Trophoblast cell (in vitro differentiated cells and primary cell): Measurements from ENCODE around the gene SLC19A1.
A peak's percentile ranks its signal among the peaks of the same experiment; 100 is the strongest.

Experiments
- DNase-seq, 2 donors: peaks; one replicate each; pipeline ENCODE4 v3.0.0-alpha.2; 2016
- H2AFZ ChIP-seq: 2 replicates; pipeline ENCODE4 v1.6.1; 2013; ENCODE audit warnings: low read length, moderate library complexity, mild to moderate bottlenecking; ENCODE audit not compliant: insufficient read depth, poor library complexity
- H2AK5ac ChIP-seq: 2 replicates; pipeline ENCODE4 v1.6.1; 2013; ENCODE audit warnings: mild to moderate bottlenecking, low read length
- H2BK120ac ChIP-seq: 2 replicates; pipeline ENCODE4 v1.6.1; 2013; ENCODE audit warnings: low read length, mild to moderate bottlenecking, moderate library complexity; ENCODE audit not compliant: insufficient read depth, poor library complexity
- H2BK12ac ChIP-seq: 2 replicates; pipeline ENCODE4 v1.6.1; 2013; ENCODE audit warnings: mild to moderate bottlenecking, low read length, moderate library complexity
- H2BK5ac ChIP-seq: 2 replicates; pipeline ENCODE4 v1.6.1; 2013; ENCODE audit warnings: low read length, low read depth, moderate library complexity, mild to moderate bottlenecking; ENCODE audit not compliant: poor library complexity
- H3K14ac ChIP-seq: 2 replicates; pipeline ENCODE4 v1.6.1; 2013; ENCODE audit warnings: mild to moderate bottlenecking, low read length
- H3K18ac ChIP-seq: 2 replicates; pipeline ENCODE4 v1.6.1; 2013; ENCODE audit warnings: mild to moderate bottlenecking, low read length
- H3K23ac ChIP-seq: 2 replicates; pipeline ENCODE4 v1.6.1; 2013; ENCODE audit warnings: low read length
- H3K27ac ChIP-seq: 2 replicates; pipeline ENCODE4 v1.5.1; 2013; ENCODE audit warnings: low read depth, mild to moderate bottlenecking, inconsistent platforms, low read length, moderate library complexity
- H3K27me3 ChIP-seq: 2 replicates; pipeline ENCODE4 v1.6.1; 2013; ENCODE audit warnings: inconsistent platforms, mild to moderate bottlenecking, low read length, moderate library complexity; ENCODE audit not compliant: insufficient read depth
- H3K36me3 ChIP-seq, 2 experiments: 1 replicate in 1 of 2; 2 replicates in 1 of 2; pipeline ENCODE4 v1.6.1; 2013; ENCODE audit warnings: low read length in 2 of 2, mild to moderate bottlenecking in 2 of 2, moderate library complexity in 1 of 2; ENCODE audit not compliant: insufficient read depth in 2 of 2, control insufficient read depth in 1 of 2
- H3K4ac ChIP-seq: 2 replicates; pipeline ENCODE4 v1.6.1; 2013; ENCODE audit warnings: low read depth, mild to moderate bottlenecking, low read length, moderate library complexity
- H3K4me1 ChIP-seq, 2 experiments: 1 replicate in 1 of 2; 2 replicates in 1 of 2; pipeline ENCODE4 v1.6.1; 2013; ENCODE audit warnings: low read length in 2 of 2, mild to moderate bottlenecking in 2 of 2, moderate library complexity in 1 of 2; ENCODE audit not compliant: insufficient read depth in 2 of 2, control insufficient read depth in 1 of 2
- H3K4me2 ChIP-seq: 2 replicates; pipeline ENCODE4 v1.6.1; 2013; ENCODE audit warnings: inconsistent platforms, mild to moderate bottlenecking, low read length, moderate library complexity
- H3K4me3 ChIP-seq: 2 replicates; pipeline ENCODE4 v1.5.1; 2013; ENCODE audit warnings: mild to moderate bottlenecking, low read depth, low read length, inconsistent platforms
- H3K79me1 ChIP-seq: one replicate; pipeline ENCODE4 v1.6.1; 2013; ENCODE audit warnings: low read length
- H3K79me2 ChIP-seq: 2 replicates; pipeline ENCODE4 v1.6.1; 2013; ENCODE audit warnings: low read length, mild to moderate bottlenecking; ENCODE audit not compliant: control insufficient read depth, insufficient read depth, poor library complexity
- H3K9ac ChIP-seq: 2 replicates; pipeline ENCODE4 v1.6.1; 2013; ENCODE audit warnings: mild to moderate bottlenecking, low read length
- H3K9me3 ChIP-seq: 2 replicates; pipeline ENCODE4 v1.6.1; 2013; ENCODE audit warnings: low read depth, mild to moderate bottlenecking, control low read depth, inconsistent platforms, low read length; ENCODE audit not compliant: insufficient read depth
- H4K12ac ChIP-seq: 2 replicates; pipeline ENCODE4 v1.6.1; 2013; ENCODE audit warnings: low read depth, mild to moderate bottlenecking, low read length, moderate library complexity
- H4K8ac ChIP-seq: 2 replicates; pipeline ENCODE4 v1.6.1; 2013; ENCODE audit warnings: low read depth, mild to moderate bottlenecking, low read length, moderate library complexity
- H4K91ac ChIP-seq: one replicate; pipeline ENCODE4 v1.6.1; 2013; ENCODE audit warnings: low read depth, mild to moderate bottlenecking, low read length, moderate library complexity
- WGBS: extraction: QIAGEN DNeasy Blood & Tissue Kit; methylation state at CpG from one replicate; pipeline ENCODE4 v1.1.7; 2013; ENCODE audit warnings: missing lambda C conversion rate; ENCODE audit not compliant: insufficient read length, insufficient coverage; ENCODE audit errors: extremely low coverage; 5-methylcytosine and 5-hydroxymethylcytosine counted together

Gene SLC19A1

GRCh38 chr21:45555557-45556301, 13.5 kb upstream of the SLC19A1 start:
- H3K14ac ChIP-seq: no peak overlapping the region
- no peak overlapping the region for H2BK12ac ChIP-seq
- no CpG with 5 or more reads among the region's 62 CpGs for WGBS
- H2AK5ac ChIP-seq: no peak overlapping the region
- peak overlapping the region; percentile 0 for H4K91ac ChIP-seq
- peak overlapping the region; percentile 0 for H4K8ac ChIP-seq
- no peaks in the 10 kb centered on the region for H3K36me3 ChIP-seq
- H3K79me1 ChIP-seq: peaks cover 4% of the 10 kb centered on the region
- H3K4me2 ChIP-seq: peak overlapping the region; percentile 60
- no peak overlapping the region for H2BK5ac ChIP-seq
- no peak overlapping the region for H3K9ac ChIP-seq
- H2BK120ac ChIP-seq: no peak overlapping the region
- no peak overlapping the region for H3K4ac ChIP-seq
- H2AFZ ChIP-seq: peak overlapping the region; percentile 32
- no peak overlapping the region for H3K23ac ChIP-seq
- H3K27ac ChIP-seq: peak overlapping the region; percentile 6
- no peaks in the 10 kb centered on the region for H3K9me3 ChIP-seq
- DNase-seq: peak; percentile 66 to 74
- H3K79me2 ChIP-seq: no peaks in the 10 kb centered on the region
- no peak overlapping the region for H3K18ac ChIP-seq
- H3K4me3 ChIP-seq: peak overlapping the region; percentile 63
- H4K12ac ChIP-seq: peak overlapping the region; percentile 1
- H3K4me1 ChIP-seq: peaks cover 5% of the 10 kb centered on the region in 2 experiments
- no peaks in the 10 kb centered on the region for H3K27me3 ChIP-seq

GRCh38 chr21:45555251-45555556, 13.0 kb upstream of the SLC19A1 start:
- no peak overlapping the region for H4K91ac ChIP-seq
- H3K4me1 ChIP-seq: peaks cover 5% of the 10 kb centered on the region in 2 experiments
- H3K14ac ChIP-seq: no peak overlapping the region
- no peak overlapping the region for H4K8ac ChIP-seq
- no peak overlapping the region for H2BK12ac ChIP-seq
- no peak overlapping the region for H3K18ac ChIP-seq
- H3K4me2 ChIP-seq: peak overlapping the region; percentile 60
- no peak overlapping the region for H3K4ac ChIP-seq
- no peak overlapping the region for H2BK5ac ChIP-seq
- H4K12ac ChIP-seq: no peak overlapping the region
- H3K9ac ChIP-seq: no peak overlapping the region
- H3K27ac ChIP-seq: no peak overlapping the region
- no peak overlapping the region for H3K23ac ChIP-seq
- H3K27me3 ChIP-seq: no peaks in the 10 kb centered on the region
- no peaks in the 10 kb centered on the region for H3K36me3 ChIP-seq
- H3K79me1 ChIP-seq: peaks cover 4% of the 10 kb centered on the region
- H3K9me3 ChIP-seq: no peaks in the 10 kb centered on the region
- no CpG with 5 or more reads among the region's 34 CpGs for WGBS
- peak overlapping the region; percentile 63 for H3K4me3 ChIP-seq
- no peak overlapping the region for H2BK120ac ChIP-seq
- H2AK5ac ChIP-seq: no peak overlapping the region
- DNase-seq: no peak
- no peak overlapping the region for H2AFZ ChIP-seq
- no peaks in the 10 kb centered on the region for H3K79me2 ChIP-seq

- peaks cover 5 to 8% of the 10 kb centered on the region in 2 experiments for H3K4me1 ChIP-seq
- H4K8ac ChIP-seq: peak overlapping the region; percentile 72
- peak; percentile 55 to 82 for DNase-seq
- no peak overlapping the region for H2BK120ac ChIP-seq
- H2BK5ac ChIP-seq: no peak overlapping the region
- H2AFZ ChIP-seq: peak overlapping the region; percentile 70
- no peak overlapping the region for H2AK5ac ChIP-seq
- H3K4ac ChIP-seq: no peak overlapping the region
- H3K79me2 ChIP-seq: no peaks in the 10 kb centered on the region
- peak overlapping the region; percentile 70 for H4K91ac ChIP-seq
- H3K36me3 ChIP-seq: no peaks in the 10 kb centered on the region
- H4K12ac ChIP-seq: peak overlapping the region; percentile 70
- no peak overlapping the region for H3K9ac ChIP-seq
- H3K4me3 ChIP-seq: peak overlapping the region; percentile 59
- H3K23ac ChIP-seq: no peak overlapping the region
- peak overlapping the region; percentile 26 for H3K27ac ChIP-seq
- no peak overlapping the region for H3K14ac ChIP-seq
- peaks cover 8% of the 10 kb centered on the region for H3K79me1 ChIP-seq
- H3K4me2 ChIP-seq: peak overlapping the region; percentile 83
- no peaks in the 10 kb centered on the region for H3K9me3 ChIP-seq
- no peaks in the 10 kb centered on the region for H3K27me3 ChIP-seq
- H3K18ac ChIP-seq: peak overlapping the region; percentile 14
- H2BK12ac ChIP-seq: no peak overlapping the region
- WGBS: no CpG with 5 or more reads among the region's 53 CpGs
Observed at GRCh38 chr21:45554477-45555175, 12.4 kb upstream of the SLC19A1 start.

DNA sequence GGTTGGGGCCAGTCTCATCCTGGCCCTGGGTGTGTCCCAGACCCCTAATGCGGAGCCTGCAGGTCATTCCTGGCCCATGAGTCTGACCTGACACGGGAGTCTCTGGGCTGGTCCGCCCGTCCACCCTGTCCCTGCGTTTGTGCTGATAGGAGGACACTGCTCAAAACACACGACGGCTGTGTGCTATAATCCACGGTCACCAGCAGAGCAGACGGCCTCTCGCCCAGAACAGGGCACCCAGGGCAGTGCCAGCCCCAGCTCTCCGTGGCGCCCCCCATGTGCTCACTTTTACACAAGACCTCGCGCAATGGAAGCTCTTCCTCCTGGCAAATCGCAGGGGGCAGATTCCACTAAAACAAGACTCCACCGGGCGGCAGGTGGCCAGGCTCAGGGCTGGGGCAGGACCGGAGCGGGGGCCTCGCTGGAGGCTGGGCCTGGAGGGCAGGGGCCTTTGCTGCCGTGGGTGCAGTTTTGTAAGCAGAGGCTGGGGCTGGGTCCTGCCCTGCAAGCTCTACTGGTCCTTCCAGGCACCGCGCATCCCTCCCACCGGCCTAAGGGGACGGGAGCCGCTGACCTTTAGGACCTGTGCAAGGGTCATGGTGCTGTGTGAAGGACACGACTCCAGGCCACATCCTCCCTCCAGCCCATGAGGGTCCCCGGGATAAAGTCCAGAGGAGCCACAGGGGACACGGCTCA, 10.6 kb upstream of the SLC19A1 start:
- peak overlapping the region; percentile 29 for H3K14ac ChIP-seq
- peaks cover 5 to 11% of the 10 kb centered on the region in 2 experiments for H3K4me1 ChIP-seq
- WGBS: no CpG with 5 or more reads among the region's 29 CpGs
- H3K9ac ChIP-seq: no peak overlapping the region
- no peak overlapping the region for H2AFZ ChIP-seq
- H3K4ac ChIP-seq: no peak overlapping the region
- H3K18ac ChIP-seq: no peak overlapping the region
- H3K79me2 ChIP-seq: no peaks in the 10 kb centered on the region
- no peak for DNase-seq
- peak overlapping the region; percentile 27 for H2BK120ac ChIP-seq
- H2AK5ac ChIP-seq: no peak overlapping the region
- no peak overlapping the region for H3K4me3 ChIP-seq
- no peak overlapping the region for H3K23ac ChIP-seq
- H2BK5ac ChIP-seq: peak overlapping the region; percentile 29
- no peak overlapping the region for H4K12ac ChIP-seq
- H3K36me3 ChIP-seq: no peaks in the 10 kb centered on the region
- H3K27me3 ChIP-seq: no peaks in the 10 kb centered on the region
- H3K4me2 ChIP-seq: no peak overlapping the region
- H3K9me3 ChIP-seq: no peaks in the 10 kb centered on the region
- H4K91ac ChIP-seq: peak overlapping the region; percentile 40
- no peak overlapping the region for H2BK12ac ChIP-seq
- peaks cover 10% of the 10 kb centered on the region for H3K79me1 ChIP-seq
- H3K27ac ChIP-seq: peak overlapping the region; percentile 53
- H4K8ac ChIP-seq: peak overlapping the region; percentile 23
